SK-MEL-5 (cell line): ENCODE measurements around the gene DNASE1L2. TPM values are rescaled to one million over a fixed set of nuclear protein-coding genes. Genes with fewer than 3 reads are reported as not detected.
"Not testable (repeated sequence)": the region's sequence is repeated elsewhere in the genome, so short reads cannot be mapped to it uniquely, and the experiment has no call there.

ENCODE experiments used
- DNase-seq: peaks from one replicate; pipeline ENCODE4 v3.0.0-alpha.2; 2016; ENCODE audit warnings: low read depth, low spot score
- in situ Hi-C: cut with HindIII; loops from 2 replicates; pipeline ENCODE4 v1.10.0; 2016; ENCODE audit warnings: low sequenced_read_pairs, high pct_unique_total_duplicates, low pct_unique_long_range_greater_than_20kb
- total RNA-seq: library from RNA; depleted of rRNA; stranded (reverse); fragments of >200 nt; shearing (Covaris generic); gene quantifications from 2 replicates; pipeline ENCODE4 v1.2.3, GENCODE V29; 2014

DNASE1L2 gene
- total RNA-seq, 1 experiment from 2014 or later = 1.0 TPM

DNA sequence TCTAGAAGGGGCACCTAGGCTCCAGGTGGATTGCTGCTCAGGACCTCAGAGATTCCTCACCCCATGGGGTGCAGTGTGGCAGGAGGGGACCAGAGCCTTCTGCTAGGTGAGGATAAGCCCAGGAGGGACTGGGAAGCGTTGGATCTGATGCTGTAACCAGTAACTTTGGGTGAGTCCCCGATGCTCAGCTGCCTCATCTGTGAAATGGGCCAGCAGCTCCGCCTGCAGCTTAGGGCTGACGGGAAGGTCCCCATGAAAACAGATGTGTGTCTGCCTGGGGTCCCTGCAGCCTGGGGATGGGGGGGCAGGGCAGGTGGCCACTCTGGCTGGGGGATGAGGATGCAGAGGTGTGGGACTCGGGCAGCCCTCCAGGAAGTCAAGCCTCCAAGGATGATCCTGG, 37.1 kb upstream of the DNASE1L2 start:
- no peak for DNase-seq
- in situ Hi-C loops = no loop called here

- in situ Hi-C loops = no loop called here
- DNase-seq = no peak
Observed at GRCh38 chr16:2199621-2200139, 36.6 kb upstream of the DNASE1L2 start.

DNA sequence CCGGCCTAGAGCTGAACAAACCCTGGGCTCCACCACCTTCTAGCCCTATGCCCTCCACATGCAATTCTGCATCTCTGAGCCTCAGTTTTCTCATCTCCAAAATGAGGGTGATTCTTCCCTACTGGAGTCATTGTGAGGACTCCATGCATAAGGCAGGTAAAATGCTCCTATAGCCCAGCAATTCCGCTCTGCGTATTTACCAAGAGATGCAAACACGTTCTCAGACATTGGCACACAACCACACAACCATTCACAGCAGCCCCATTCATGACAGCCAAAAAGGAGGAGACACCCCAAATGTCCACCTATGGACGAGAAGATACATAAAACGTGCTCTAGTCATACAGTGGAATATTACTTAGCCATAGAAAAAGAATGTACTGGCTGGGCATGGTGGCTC, 35.9 kb upstream of the DNASE1L2 start:
- no peak for DNase-seq
- in situ Hi-C loops = no loop called here

GRCh38 chr16:2203119-2203688, 33.0 kb upstream of the DNASE1L2 start:
- in situ Hi-C loops, DNase-seq: not testable (repeated sequence)

DNA sequence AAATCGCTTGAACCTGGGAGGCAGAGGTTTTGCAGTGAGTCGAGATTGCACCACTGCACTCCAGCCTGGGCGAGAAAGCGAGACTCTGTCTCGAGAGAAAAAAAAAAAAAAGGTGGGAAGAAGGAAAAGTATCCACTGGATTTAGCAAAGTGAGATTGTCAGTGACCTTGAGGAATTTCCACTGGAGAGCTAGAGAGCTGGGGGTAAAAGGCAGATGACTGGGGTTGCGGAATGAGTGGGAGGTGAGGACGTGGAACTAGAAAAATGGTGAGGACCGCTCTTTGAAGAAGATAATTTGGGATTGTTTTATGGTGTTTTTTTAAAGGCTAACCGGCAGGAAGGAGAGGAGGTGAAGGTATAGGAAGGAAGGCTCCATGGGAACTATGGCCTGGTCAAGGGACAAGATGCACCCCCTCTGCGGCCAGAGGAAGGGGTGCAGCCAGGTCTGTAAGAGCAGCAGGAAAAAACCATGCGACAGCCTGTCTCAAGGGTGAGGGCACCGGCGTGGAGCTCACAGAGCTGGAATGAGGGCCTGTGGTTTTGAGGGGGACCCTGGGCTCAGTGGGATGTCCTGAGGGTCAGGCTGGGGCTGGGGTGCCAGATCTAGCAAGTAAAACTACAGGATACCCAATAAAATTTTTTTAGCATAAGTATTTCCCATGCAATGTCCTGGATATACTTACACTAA, 31.7 kb upstream of the DNASE1L2 start:
- DNase-seq = no peak
- in situ Hi-C loops = no loop called here

- in situ Hi-C loops = no loop called here
- DNase-seq = peak; percentile 78
Observed at GRCh38 chr16:2205104-2205966, 30.9 kb upstream of the DNASE1L2 start, which contains the start of gene MLST8. TSS of gene MLST8 (plus strand) at chr16:2205454. CDS start at chr16:2206086, 632 bp downstream.

DNA sequence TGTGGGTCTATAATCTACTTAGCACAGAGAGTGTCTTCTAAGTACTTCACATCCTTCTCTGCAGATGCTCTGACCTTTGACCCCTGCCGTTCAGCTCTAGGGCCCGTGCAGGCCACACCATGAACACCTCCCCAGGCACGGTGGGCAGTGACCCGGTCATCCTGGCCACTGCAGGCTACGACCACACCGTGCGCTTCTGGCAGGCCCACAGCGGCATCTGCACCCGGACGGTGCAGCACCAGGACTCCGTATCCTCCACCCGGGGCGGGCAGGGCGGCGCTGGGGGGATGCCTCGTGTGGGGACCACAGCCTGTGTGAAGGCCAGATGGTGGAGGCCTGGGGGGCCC, 30.3 kb upstream of the DNASE1L2 start:
- no peak for DNase-seq
- in situ Hi-C loops = no loop called here

GRCh38 chr16:2206420-2206779, 29.8 kb upstream of the DNASE1L2 start:
- DNase-seq = no peak
- in situ Hi-C loops = no loop called here

DNA sequence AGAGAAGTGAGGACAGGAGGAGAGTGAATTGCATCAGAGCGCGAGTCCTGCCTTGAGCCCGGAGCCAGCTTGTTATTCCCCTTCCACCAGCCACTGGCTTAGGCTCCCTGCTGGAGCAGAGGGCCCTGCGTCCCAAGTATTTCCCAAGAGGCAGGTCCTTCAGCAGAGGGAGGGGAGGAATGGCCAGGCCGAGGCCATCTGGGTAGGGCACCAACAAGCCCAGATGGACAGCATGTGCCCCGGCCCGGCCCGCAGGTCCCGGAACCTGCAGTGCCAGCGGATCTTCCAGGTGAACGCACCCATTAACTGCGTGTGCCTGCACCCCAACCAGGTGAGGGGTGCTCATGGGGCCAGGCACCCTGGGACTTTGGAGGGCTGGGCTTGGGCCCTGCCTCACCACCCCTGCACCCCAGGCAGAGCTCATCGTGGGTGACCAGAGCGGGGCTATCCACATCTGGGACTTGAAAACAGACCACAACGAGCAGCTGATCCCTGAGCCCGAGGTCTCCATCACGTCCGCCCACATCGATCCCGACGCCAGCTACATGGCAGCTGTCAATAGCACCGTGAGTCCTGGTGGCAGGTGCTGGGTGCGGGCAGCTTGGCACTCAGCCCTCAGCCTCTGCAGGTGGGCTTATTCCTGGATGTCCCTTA, 29.3 kb upstream of the DNASE1L2 start:
- DNase-seq = no peak
- in situ Hi-C loops = no loop called here

GRCh38 chr16:2207872-2208271, 28.4 kb upstream of the DNASE1L2 start:
- in situ Hi-C loops = no loop called here
- no peak for DNase-seq

DNA sequence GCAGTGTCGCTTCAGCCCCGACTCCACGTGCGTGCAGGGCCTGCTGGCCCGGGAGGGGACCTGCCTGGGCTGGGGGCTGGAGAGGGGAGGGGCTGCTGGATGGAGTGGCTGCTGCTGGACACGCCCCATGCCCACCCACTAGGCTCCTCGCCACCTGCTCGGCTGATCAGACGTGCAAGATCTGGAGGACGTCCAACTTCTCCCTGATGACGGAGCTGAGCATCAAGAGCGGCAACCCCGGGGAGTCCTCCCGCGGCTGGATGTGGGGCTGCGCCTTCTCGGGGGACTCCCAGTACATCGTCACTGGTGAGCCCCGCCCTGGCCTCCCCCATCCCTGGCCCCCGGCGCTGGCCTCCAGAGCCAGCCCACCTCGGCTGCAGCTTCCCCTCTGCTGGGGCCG, 27.9 kb upstream of the DNASE1L2 start:
- in situ Hi-C loops = no loop called here
- no peak for DNase-seq

DNA sequence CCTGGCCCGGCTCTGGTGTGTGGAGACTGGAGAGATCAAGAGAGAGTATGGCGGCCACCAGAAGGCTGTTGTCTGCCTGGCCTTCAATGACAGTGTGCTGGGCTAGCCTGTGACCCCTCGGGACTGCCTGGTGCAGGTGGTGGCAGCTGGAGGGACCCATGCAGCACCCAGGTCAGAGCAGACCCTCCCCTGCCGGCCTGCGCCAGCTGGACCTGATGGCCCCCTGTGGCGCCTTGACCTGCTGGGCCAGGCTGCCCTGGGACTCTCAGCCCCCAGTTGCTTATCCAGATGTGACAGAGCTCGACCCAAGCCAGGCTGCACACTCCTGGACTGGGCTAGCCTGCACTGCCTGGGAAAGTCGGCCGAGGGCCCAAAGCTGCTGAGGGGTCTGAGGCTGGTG, 27.5 kb upstream of the DNASE1L2 start:
- no peak for DNase-seq
- in situ Hi-C loops = no loop called here

DNA sequence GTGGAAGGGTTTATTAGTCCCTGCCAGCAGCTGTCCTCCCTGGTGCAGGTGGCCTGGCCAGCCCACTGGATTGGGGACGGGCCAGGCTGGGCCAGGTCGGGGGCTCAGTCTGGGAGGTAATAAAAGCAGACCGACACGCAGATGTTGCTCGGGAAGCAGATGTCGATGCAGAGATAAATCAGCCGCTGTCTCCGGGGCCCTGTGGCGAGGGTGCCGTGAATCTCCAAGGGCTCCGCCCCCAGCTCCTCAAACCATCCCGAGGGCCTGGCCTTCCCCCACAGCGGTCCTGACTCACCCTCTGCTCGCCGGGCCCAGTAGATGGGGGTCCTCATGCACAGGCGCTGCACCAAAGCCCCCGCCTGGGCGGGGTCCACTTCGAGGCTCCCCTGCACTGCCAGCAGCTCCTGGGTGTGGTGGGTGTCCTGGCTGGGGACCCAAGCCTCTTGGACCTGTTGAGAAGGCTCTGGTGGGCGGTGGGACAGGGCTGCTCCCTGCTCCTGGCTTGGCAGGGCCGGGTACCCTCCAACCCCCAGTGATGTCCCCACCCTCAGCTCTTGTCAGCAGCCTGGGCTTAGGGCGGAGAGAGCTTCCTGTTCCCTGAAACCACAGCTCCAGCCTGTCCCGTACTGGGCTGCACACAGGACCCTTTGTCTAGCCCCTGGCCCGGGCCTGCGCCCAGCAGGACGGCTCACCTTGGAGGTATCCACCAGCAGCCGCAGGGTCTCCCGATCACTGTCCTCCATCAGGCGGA, 26.8 kb upstream of the DNASE1L2 start:
- in situ Hi-C loops = no loop called here
- DNase-seq = no peak

- no peak for DNase-seq
- in situ Hi-C loops = no loop called here
Observed at GRCh38 chr16:2210009-2210332, 26.3 kb upstream of the DNASE1L2 start.

DNA sequence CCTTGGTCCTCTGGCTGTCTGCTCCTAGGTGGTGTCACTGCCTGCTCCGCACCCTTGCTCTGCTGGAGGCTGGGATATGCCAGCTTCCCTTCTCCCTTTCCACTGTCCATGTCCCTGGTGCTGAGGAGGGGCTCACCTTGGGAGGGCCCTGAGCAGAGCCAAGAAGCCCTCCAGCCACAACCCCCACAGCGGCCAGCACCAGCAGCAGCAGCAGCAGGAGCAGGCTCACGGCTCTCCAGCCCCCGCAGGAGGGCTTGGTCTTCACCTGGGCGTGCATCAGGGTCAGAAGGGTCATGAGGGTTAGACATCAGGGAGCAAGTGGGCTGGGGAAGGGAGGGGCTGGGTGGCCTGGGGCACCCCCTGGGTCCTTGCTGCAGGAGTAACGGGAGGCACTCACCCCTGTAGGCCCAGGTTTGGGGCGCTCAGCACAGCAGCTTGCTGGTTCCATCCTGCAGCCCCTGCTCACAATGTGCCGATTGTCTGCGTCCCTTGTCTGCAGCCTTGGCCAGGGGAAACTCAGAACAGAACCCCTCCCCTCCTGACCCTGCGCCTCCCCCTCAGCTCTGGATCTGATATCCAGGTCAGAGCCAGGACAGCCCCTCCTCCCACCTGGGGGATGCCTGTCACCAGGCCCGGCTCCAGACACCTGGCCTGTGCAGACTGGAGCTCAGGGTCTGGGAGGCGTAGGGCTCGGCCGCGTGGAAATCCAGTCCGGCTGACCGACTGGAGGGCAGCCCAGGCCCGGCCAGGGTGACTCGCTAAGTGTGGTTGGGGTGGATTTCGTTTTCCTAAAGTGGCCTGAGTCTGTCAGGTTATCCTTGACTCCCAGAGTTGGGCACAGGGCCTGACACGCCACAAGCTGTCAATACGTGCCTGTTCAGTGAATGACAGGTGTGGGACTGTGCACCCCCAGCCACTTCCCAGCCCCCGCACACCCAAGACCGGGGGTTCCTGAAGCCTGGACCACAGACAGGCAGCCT, 25.6 kb upstream of the DNASE1L2 start, which contains the start of gene BRICD5:
TSS of gene BRICD5 (minus strand) at position 478 of the 980 bp plus-strand sequence. CDS start at position 448, 30 bp downstream.
- DNase-seq = no peak
- in situ Hi-C loops = no loop called here

DNA sequence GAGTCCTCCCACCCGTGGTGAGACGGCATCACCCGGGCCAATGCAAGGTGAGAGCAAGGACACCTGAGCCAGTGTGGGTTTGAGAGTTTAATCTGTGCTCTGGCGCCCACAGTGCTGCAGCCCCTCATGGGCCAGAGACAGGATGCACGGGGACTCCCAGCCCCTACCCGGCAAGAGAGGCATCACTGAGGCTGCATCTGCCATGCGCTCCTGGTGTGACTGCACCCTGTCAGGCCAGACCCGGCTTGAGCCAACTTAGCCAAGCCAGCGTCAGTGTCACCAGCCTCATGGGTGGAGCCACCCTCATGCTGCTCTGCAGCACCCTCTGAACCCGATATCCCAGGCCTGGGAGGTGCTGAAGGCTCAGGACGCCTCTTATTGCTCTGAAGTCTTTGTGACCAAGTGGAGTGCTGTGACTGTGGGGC, 24.3 kb upstream of the DNASE1L2 start:
- in situ Hi-C loops = no loop called here
- no peak for DNase-seq
